GM11168 (cell line): ENCODE results near the gene HS1BP3.

Source experiments
- in situ Hi-C: fragments of 300-500 bp; cut with MboI; formaldehyde crosslinking; loops from one replicate; pipeline ENCODE4 v1.12.0; 2022; ENCODE audit warnings: low sequenced_read_pairs; ENCODE audit not compliant: unreplicated experiment

Gene HS1BP3

DNA sequence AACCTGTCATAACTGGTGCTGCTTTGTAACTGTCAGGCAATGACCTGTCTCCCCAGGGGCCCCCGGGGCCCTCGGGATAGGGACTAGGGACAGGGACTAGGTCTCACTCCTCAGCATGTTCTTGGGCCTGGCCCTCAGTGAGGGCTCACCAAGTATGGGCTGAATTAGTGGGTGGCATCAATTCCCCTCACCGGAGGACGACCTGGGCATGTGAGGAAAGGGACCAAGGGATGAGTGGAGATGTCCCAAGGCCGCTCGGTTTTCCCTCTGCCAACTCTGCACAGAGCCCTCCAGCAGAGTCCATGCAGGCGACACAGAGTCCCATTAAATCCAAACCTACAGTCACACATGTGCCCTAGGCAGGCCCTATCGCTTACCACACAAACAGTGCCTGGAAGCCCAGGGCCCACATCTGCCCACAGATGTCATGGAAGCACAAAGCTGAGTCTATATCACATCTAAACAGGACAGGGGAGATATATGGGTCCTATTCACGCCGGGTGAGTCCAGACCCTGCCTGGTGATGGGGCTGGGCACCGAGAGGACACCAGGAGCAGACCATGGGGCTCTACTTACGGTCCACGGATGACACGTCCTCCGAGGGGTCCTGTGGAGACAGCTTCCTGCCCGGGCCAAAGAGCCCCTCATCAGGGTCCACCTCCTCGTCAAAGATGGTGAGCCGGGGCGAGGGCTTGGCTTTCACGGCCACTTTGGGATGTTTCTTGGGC is 26.6 kb downstream of the HS1BP3 start:
- in situ Hi-C loops: no loop called here

DNA sequence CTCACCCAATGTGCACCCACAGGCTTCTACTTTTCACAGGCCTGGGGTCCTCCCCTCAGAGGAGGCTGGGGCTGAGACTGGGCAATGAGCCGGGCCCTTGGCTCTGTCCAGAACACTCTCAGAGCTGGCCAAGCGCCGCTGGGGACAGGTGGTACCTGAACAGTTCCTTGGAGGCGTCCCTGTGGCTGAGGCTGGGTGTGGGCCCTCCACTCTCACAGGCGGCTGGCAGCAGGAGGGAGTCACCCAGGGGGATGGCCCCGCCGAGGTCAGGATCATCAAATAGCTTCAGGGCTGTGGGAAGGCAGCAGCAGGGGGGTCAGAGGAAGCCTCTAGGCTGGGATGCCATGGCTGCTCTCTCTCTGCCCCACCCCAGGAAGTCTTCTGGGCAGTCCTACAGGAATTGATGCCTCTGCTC is 27.1 kb downstream of the HS1BP3 start:
- in situ Hi-C loops: no loop called here

DNA sequence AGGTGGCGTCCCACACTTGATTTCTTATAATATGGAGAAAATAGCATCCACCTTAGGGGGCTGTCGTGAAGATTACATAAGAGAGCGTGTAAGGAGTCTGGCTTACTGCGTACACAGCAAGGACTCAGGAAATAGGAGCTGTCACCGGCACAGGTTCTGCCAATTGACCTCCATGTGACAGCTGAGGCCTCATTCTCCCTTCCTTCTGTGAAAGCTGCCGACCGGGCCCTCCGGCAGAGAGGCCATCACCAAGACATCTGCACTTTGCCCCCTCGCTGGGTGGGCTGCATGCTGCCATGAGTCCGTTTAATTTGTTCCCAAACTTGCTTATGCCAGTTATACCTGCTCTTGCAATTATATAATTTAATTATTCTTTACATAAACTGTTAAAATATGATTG is 27.7 kb downstream of the HS1BP3 start:
- in situ Hi-C loops: no loop called here

DNA sequence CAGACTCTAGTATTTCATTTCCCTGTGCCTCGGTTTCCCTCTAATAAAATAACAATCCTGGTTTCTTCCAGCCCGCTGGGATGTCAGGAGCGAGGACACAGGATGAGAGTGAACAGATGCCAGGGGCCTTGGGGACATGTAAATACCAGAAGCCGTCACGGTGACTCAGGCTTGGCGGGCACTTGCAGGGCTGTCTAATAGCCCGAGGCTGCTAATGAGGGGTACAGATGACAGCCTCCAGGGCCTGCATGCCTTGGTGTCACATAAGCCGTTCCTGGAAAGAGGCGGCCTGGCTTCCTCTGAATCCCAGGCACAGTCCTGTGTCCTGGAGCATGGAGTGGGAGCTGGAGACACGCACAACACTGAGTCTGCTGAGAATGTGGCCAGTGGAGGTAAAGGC is 28.2 kb downstream of the HS1BP3 start:
- in situ Hi-C loops: no loop called here

DNA sequence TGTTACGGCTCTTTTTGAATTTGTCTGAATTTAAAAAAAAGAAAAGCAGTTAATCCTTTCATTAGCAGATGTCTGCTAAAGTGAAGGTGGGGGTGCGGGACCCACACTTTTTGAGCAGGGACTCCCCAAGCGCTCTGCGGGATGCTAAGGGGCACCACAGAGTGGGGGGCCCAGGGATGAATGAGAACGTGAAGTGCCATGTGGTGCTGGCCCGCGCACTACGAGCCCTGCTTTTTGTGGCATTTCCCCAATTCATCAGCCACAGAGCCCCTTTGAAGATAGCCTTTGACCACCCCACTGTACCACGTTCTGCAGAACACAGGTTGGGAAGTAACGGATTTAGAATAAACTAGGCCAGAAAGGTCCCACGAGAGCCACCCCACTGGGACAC is 28.6 kb downstream of the HS1BP3 start:
- in situ Hi-C loops: no loop called here

DNA sequence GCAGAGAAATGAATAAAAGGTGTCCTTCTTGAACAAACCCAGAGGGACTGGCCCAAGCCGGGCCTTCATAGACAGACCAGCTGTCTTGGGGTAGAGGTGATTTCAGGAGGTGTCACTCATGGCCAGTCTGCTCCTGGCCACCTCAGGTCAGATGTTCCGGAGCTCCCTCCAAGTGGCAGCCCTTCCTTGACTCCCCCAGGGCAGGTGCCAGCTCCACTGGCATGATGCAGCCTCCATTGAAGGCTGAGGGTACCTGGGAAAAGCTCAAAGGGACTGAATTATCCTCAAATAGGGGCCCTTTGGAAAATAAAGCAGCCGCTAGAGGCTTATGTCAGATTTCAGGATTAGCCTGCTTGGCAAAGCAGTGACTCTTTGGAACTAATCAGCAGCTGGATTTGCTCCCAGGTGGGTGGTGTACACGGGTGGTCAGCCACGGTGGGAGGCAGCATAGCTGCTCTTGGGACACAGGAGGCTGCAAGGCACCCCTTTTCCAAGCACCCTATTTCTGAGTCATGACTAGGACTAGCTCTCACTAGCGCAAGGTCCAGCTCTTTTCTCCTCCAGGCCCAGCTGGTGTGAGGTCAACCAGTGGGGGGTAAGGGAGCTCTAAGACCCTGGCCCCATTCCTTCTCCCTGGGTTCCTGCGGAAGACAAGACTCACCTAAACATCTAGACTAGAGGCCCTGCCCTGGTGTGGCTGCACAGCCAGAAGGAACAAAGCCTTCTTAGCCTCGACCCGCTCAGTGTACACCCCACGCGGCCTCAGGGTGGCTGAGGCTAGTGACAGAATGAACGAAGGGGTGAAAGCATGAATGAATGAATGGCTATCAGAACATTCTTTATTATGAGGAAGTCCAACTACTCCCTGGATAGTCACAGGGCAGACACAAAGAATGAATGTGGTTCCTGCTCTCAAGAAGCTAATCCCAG is 29.3 kb downstream of the HS1BP3 start:
- in situ Hi-C loops: no loop called here

DNA sequence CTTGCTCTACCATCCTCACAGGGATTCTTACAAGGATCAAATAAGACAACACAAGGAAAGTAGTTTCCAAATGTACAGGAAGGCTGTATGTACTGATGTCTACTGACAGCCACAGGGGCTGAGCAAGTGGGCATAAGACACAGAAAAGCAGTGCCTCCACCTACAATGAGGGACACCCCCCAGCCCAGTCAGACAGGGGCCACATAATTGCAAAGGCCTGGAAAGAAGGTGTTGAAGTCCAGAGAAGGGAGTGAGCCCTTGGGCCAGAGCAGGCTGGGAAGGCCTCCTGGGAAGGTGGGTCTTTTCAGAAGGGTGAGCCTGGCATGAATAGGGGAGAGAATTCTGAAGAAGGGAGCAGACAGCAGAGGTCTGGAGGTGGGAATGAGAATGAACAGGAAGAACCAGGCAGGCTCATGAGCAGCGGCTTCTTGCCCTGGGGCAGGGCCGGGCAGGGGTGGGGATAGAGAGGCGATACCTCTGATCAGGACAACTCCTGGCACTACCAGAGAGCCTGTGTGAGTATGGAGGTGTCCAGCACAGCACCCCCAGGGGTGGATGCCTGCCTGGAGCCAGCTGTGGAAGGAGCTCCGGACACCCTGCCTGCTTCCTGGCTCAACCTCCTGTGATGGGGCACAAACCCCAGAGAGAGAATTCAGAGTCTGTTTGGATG is 30.1 kb downstream of the HS1BP3 start:
- in situ Hi-C loops: no loop called here

DNA sequence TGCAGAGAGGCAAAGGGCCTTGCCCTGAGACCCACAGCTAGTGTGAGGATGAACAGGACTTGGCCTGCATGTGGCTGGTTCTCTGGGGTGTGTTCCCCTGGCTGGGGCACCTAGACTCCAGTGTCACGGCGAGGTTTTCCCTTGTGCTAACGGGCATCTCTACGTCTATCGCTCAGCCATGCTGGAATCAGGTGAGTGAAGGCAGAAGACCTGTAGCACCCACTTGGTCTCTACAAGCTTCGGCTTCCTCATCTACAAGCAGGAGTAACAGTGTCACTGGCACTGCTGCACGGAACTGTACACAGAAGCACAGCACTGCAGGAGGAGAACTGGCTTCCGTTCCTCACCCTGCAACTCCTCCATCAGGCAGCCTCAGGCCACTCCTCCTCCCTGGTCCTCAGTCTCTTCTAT is 30.6 kb downstream of the HS1BP3 start:
- in situ Hi-C loops: no loop called here

DNA sequence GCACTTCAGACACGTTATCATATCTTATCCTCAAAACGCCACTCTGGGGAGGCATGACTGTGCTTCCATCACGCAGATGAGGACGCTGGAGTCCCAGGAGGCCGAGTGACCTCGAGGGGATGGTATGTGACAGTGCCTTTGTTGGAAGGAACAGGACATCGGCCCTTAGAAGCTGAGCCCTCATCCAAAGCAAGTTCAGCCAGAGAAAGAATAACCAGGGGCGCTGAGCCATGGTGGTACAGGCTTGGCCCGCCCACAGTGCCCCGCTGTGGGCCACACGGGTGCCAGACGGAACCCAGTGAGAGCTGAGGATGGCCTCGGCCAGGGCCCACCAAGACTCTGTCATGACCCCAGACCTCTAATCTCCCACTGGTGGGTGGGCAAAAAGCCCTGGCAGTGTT is 31.3 kb downstream of the HS1BP3 start:
- in situ Hi-C loops: no loop called here

DNA sequence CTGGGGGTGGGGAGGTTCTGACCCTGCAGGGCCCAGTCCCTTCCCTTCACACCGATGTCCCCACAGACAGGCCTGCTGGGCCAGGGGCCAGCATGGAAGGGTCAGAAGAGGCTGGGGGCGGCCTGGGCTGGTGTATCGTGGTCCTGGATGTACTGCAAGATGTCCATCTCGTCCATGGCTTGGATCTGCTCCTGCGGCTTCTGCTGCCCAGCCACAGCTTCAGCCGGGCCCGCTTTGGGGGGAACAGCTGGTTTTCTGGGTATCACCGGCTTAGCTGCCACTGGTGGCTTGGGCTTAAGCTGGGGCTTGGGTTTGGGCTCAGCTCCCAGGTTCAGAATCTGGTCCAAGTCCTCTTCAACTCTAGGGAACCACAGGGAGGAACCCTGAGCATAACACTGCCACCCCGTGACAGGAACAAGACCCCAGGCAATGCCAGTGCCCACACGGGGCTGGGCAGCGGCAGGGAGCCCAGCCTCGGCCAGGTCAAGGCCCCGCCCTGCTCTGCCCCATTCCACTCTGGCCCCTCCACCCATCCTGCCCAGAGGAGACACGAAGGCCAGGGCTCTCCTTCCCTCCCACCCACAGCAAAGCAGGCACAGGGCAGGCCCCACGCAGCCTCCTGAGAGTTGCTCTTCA is 31.9 kb downstream of the HS1BP3 start:
- in situ Hi-C loops: no loop called here

DNA sequence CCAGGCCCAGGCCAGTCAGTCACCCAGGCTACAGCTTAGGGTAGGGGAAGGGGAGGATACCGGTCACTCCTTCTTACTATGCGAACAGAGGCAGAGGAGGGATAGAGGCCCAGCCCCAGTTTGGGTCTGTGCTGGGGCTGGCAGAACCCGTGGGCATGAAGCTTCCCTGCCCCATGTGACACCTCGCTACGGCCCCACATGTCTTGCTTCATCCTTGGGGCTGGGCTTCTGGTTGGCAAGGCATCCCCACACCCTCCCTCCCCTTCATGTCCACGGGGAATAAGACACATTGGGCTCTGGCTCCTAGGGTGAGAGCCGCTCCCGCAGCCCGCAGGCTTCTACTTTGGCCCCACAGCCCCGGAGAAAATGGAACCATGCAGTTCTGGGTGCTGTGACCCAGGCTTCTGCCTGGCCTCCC is 32.4 kb downstream of the HS1BP3 start:
- in situ Hi-C loops: no loop called here

DNA sequence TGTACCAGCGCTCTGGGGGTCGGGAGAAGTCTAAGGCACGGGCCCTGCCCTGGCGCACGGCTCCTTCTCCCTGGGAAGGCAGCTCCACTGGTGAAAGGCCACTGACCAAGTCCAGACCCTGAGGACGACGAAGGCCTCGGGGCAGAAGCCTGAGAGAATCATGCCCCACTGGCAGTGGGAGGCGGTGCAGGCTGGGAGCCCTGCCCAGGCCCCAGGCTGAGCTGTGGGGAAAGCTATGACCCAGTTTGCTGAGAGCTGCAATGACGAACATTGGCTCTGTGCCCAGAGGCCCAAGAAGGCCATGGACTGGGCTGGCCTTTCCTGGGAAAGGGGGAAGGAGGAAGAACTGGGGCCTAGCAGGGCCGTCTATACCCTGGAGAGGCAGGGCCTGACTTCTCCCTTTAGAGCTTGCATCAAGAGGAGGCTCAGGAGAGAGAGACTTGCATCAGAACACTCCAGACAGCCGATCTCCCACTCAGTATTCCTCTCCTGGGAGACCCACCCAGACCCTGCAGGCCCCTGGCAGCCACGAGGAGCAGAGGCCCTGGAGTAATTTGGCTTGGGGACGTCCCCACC is 32.9 kb downstream of the HS1BP3 start:
- in situ Hi-C loops: no loop called here

DNA sequence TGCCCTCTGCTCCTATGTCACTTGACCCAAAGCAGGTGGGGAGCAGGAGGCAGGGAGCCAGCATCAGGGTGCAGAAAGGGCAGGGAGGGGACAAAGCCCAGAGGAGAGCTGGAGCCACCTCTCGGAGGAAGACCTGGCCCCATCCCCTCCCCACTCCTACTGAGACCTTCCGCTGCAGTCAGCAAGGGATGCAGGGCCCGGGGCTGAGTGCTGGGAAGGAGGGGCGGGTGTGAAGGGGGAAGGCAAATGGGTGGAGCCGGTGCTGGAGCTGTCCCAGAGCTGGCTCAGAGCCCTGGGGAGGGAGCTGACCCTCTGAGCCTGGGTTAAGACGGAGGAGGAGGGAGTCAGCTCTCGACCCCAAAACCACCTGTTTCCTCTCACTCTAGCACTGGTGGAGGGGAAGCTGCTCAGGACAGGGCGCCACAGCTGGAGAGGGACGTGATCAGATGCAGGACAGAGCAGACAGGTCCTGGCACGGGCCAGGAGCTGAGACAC is 33.8 kb downstream of the HS1BP3 start:
- in situ Hi-C loops: no loop called here

DNA sequence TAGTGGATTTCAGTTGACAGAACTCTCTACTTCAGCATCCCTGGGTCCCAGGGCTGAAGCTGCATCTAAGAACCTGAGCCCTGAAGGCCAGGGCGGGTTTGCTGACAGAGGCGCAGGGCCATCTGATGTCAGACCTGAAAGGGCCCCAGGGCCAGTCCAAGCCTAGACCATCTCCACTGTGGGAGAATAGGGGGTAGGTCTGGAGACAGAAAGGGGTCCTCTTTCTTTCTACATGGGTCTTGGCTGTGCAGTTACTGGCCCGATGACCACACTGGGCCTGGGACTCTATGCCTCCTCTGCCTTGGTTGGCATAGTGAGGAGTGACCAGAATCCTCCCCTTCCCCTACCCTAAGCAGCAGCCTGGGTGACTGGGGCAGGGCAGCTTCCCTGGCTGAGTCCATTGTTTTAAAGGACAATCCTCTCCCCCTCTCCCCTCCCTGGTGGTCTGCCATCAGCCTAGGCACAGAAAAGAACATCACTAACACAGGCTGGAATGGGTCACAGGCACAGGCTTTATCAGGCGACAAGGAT is 34.5 kb downstream of the HS1BP3 start:
- in situ Hi-C loops: no loop called here

DNA sequence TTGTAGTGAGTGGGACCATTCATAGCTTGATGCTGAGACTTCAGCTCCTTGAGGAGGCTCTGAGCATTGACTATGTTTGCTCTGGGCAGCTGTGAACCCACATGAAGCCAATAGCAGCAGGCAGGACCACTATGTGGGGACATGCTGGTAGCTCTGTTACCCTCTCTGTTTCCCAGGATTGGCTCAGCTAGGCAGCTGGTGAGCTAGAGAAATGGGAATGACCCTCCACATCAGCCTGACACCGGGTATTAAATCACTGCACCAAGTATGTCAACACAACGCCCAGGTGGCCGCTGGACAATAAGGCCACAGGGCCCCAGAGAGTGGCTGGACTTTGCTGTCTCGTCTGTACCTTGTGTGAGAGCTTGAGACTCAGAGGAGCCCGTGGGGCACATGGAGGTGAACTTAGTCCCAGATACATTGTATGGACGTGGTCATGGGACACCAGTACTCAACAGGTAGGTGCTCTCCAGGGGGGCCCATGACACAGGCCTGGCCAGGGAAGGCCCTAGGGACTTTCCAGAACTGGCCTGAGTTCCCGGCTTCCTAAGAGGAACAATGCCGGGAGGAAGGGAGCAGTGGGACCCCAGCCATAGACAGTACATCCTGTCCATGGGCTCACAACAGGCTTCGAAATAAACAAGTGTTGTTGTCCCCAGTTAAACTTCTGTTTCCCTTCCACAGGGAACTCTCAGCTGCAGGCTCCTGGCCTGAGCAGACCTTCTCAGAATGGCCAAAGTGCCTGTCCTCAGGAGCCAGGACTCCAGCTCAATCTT is 35.2 kb downstream of the HS1BP3 start:
- in situ Hi-C loops: no loop called here

DNA sequence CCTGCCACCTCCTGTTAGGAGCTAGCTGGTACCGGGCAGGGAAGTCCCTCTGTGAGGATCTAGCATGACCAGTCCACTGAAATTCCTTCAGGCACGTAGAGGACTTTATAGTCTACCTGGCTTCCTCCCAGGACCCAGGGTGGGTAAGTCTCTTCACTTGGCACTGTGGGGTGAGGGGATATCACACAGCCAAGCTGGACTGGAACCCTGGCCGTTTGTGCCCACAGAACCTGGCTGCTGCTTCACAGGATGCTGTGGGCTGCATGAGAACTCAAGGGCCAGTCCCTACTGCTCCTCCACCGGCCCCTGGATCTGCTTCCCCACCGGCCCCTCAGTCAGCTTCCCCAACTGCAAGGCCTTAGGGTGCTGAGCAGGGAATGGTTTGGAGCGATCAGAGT is 35.8 kb downstream of the HS1BP3 start:
- in situ Hi-C loops: no loop called here

DNA sequence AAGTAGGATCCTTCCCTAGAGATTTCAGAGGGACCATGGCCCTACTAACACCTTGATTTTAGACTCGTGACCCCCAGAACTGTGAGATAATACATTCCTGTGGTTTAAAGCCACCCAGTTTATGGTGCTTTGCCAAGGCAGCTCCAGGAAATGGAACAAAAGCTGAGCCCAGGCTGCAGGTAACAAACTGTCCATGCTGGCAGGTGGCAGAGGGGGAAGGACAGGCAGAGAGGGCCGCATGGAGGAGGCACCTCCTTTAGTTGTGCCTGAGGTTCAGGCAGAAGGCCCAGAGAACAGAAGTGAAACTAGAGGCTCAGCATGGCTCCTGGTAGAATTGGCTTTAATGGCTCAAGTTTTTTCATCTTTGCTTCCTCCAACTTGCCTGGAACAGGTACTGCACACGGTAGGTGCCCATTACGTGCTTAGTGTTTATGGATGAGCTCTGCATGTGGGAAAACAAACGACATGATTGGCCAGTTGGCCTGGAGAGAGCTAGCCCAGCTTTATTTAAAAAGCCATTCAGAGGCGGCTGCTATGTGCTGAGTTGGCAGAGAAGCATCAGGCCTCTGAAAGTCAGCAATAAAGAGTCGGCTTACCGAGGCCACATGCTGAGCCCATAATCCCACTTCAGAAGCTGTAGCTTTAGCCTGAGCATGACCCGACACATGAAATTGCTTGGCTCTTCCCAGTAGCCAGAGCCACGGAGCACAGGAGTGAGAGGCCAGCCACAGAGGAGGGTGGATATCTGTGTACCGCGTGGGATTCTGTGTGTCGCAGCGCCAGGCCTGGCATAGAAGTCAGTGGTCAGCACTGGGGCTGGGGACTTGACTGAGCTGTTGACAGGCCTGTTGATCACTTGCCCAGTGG is 36.5 kb downstream of the HS1BP3 start:
- in situ Hi-C loops: no loop called here
